NCI-H2081 (cell line): Measurements from ENCODE around the gene ZNF224.
"Not testable (repeated sequence)": the region's sequence is repeated elsewhere in the genome, so short reads cannot be mapped to it uniquely, and the experiment has no call there.

Experiments
- DNase-seq, 2 experiments: peaks; one replicate each; lab custom pipeline; 2025; lab: John Stamatoyannopoulos, UW

ZNF224 gene

GRCh38 chr19:44093931-44094765 is at the start of gene ZNF224:
Gene ZNF224, plus strand, starts transcription at chr19:44094361. Its CDS starts 3,513 bp downstream, at chr19:44097874.
- peak; percentile 91 to 93 for DNase-seq

GRCh38 chr19:44050740-44051649 is 43.2 kb upstream of the ZNF224 start:
- DNase-seq: peak; percentile 56 to 86

- peak; percentile 91 to 98 for DNase-seq
Measured at GRCh38 chr19:44051650-44052402, 42.3 kb upstream of the ZNF224 start, which contains the start of gene ZNF223. Gene ZNF223, plus strand, starts transcription at chr19:44052036. Its CDS starts 3,141 bp downstream, at chr19:44055177.

- DNase-seq: no peak
Measured at GRCh38 chr19:44055870-44056269, 38.3 kb upstream of the ZNF224 start.

- no peak for DNase-seq
Measured at GRCh38 chr19:44059229-44059628, 34.9 kb upstream of the ZNF224 start.

GRCh38 chr19:44061038-44061437 is 33.1 kb upstream of the ZNF224 start:
- no peak for DNase-seq

- DNase-seq: no peak
Measured at GRCh38 chr19:44066305-44066704, 27.9 kb upstream of the ZNF224 start.

- no peak for DNase-seq
Measured at GRCh38 chr19:44069415-44069814, 24.7 kb upstream of the ZNF224 start.

- DNase-seq: peak; percentile 85 to 93
Measured at GRCh38 chr19:44071824-44072542, 22.2 kb upstream of the ZNF224 start, which contains the start of gene ZNF284. Gene ZNF284, plus strand, starts transcription at chr19:44072159. Its CDS starts 4,231 bp downstream, at chr19:44076390.

- DNase-seq: no peak
Measured at GRCh38 chr19:44072543-44073401, 21.4 kb upstream of the ZNF224 start.

GRCh38 chr19:44076325-44076724 is 17.8 kb upstream of the ZNF224 start:
- no peak for DNase-seq

- DNase-seq: no peak
Measured at GRCh38 chr19:44092108-44092507, 2.1 kb upstream of the ZNF224 start.

- DNase-seq: no peak
Measured at GRCh38 chr19:44107751-44108150, 13.6 kb downstream of the ZNF224 start.

- DNase-seq: no peak
Measured at GRCh38 chr19:44109458-44109857, 15.3 kb downstream of the ZNF224 start.

- DNase-seq: peak; percentile 54 to 87
Measured at GRCh38 chr19:44111910-44112463, 17.8 kb downstream of the ZNF224 start.

GRCh38 chr19:44112802-44113137 is 18.6 kb downstream of the ZNF224 start:
- no peak for DNase-seq

- peak; percentile 93 to 99 for DNase-seq
Measured at GRCh38 chr19:44113138-44113783, 19.1 kb downstream of the ZNF224 start, which contains the start of gene ZNF225. Gene ZNF225, plus strand, starts transcription at chr19:44113399. Its CDS starts 2,429 bp downstream, at chr19:44115828.

- no peak for DNase-seq
Measured at GRCh38 chr19:44113784-44114390, 19.7 kb downstream of the ZNF224 start.

- DNase-seq: not testable (repeated sequence)
Measured at GRCh38 chr19:44121162-44121561, 27.0 kb downstream of the ZNF224 start.
